Ascending aorta (tissue), 2 donors: ENCODE results near the gene CCM2. TPM values are rescaled to one million over a fixed set of nuclear protein-coding genes. Genes with fewer than 3 reads are reported as not detected.

Experiments used
- DNase-seq, 2 donors: peaks; one replicate each; pipeline ENCODE4 v3.0.0-alpha.2; 2019; ENCODE audit warnings: low spot score in 2 of 2
- H3K27ac ChIP-seq, 2 donors: fragments of 200-600 bp; sonication (generic); one replicate each; pipeline ENCODE4 v1.5.1; 2016 to 2017; ENCODE audit warnings: mild to moderate bottlenecking in 1 of 2
- H3K27me3 ChIP-seq: fragments of 200-600 bp; sonication (generic); one replicate; pipeline ENCODE4 v1.5.1; 2017
- H3K36me3 ChIP-seq, 2 donors: fragments of 200-600 bp; sonication (generic); one replicate each; pipeline ENCODE4 v1.5.1; 2016
- H3K4me1 ChIP-seq, 2 donors: fragments of 200-600 bp; sonication (generic); one replicate each; pipeline ENCODE4 v1.5.1; 2016 to 2017; ENCODE audit warnings: mild to moderate bottlenecking in 1 of 2
- H3K4me3 ChIP-seq, 2 donors: fragments of 200-600 bp; sonication (generic); one replicate each; pipeline ENCODE4 v1.5.1; 2016 to 2017; ENCODE audit warnings: mild to moderate bottlenecking in 1 of 2
- H3K9me3 ChIP-seq, 2 donors: fragments of 200-600 bp; sonication (generic); one replicate each; pipeline ENCODE4 v1.5.1; 2016
- intact Hi-C: fragments of 100-400 bp; cut with DNase I; formaldehyde crosslinking; loops from one replicate; pipeline ENCODE4 v1.15.1; 2023
- total RNA-seq: library from RNA; depleted of rRNA; stranded (reverse); fragments of >200 nt; gene quantifications from one replicate; pipeline ENCODE4 v1.1.0, GENCODE V29; 2016
- TF ChIP-seq, protein P1 (sequence below), 3 experiments: fragments of 200-600 bp in 2 of 3; fragments of 450-650 bp in 1 of 3; sonication (generic) in 2 of 3; IDR thresholded peaks; one replicate each; pipeline ENCODE4 v1.5.1; 2016 to 2019; ENCODE audit warnings: antibody characterized with exemption in 3 of 3, mild to moderate bottlenecking in 1 of 3, moderate library complexity in 1 of 3

CCM2 gene
- total RNA-seq, 1 donor from 2014 or later: 61.5 TPM

GRCh38 chr7:44971188-44971901 is 28.7 kb upstream of the CCM2 start:
- intact Hi-C loops: loop anchor here (5.0 kb wide), 1 partner anchor 166 kb away; no protein-coding TSS in a partner anchor
- no peaks in the 10 kb centered on the region for H3K4me1 ChIP-seq
- no peak overlapping the region for H3K27ac ChIP-seq
- TF ChIP-seq, protein P1, sequence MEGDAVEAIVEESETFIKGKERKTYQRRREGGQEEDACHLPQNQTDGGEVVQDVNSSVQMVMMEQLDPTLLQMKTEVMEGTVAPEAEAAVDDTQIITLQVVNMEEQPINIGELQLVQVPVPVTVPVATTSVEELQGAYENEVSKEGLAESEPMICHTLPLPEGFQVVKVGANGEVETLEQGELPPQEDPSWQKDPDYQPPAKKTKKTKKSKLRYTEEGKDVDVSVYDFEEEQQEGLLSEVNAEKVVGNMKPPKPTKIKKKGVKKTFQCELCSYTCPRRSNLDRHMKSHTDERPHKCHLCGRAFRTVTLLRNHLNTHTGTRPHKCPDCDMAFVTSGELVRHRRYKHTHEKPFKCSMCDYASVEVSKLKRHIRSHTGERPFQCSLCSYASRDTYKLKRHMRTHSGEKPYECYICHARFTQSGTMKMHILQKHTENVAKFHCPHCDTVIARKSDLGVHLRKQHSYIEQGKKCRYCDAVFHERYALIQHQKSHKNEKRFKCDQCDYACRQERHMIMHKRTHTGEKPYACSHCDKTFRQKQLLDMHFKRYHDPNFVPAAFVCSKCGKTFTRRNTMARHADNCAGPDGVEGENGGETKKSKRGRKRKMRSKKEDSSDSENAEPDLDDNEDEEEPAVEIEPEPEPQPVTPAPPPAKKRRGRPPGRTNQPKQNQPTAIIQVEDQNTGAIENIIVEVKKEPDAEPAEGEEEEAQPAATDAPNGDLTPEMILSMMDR (IDR thresholded peaks at IDR 0.05): no peak
- H3K27me3 ChIP-seq: no peaks in the 10 kb centered on the region
- H3K9me3 ChIP-seq: no peaks in the 10 kb centered on the region
- DNase-seq: no peak
- peaks cover 0 to 2% of the 10 kb centered on the region in 2 donors for H3K36me3 ChIP-seq
- no peak overlapping the region for H3K4me3 ChIP-seq

- no peaks in the 10 kb centered on the region for H3K4me1 ChIP-seq
- DNase-seq: no peak
- no peak overlapping the region for H3K4me3 ChIP-seq
- no peaks in the 10 kb centered on the region for H3K27me3 ChIP-seq
- H3K27ac ChIP-seq: no peak overlapping the region
- TF ChIP-seq, protein P1 (IDR thresholded peaks at IDR 0.05): no peak
- H3K9me3 ChIP-seq: no peaks in the 10 kb centered on the region
- intact Hi-C loops: loop anchor here (5.0 kb wide), 1 partner anchor 165 kb away; no protein-coding TSS in a partner anchor
- H3K36me3 ChIP-seq: peaks cover 0 to 2% of the 10 kb centered on the region in 2 donors
These were observed 28.0 kb upstream of the CCM2 start for GRCh38 chr7:44971902-44972441.

GRCh38 chr7:44972562-44972961 is 27.4 kb upstream of the CCM2 start:
- intact Hi-C loops: loop anchor here (5.0 kb wide), 1 partner anchor 165 kb away; no protein-coding TSS in a partner anchor

GRCh38 chr7:44973610-44974401 is 26.2 kb upstream of the CCM2 start:
- no peak overlapping the region for H3K27ac ChIP-seq
- intact Hi-C loops: loop anchor here (5.0 kb wide), 1 partner anchor 163 kb away; no protein-coding TSS in a partner anchor
- H3K36me3 ChIP-seq: peaks cover 0 to 2% of the 10 kb centered on the region in 2 donors
- TF ChIP-seq, protein P1 (IDR thresholded peaks at IDR 0.05): peak; percentile 29 to 41 (median 31)
- H3K9me3 ChIP-seq: no peaks in the 10 kb centered on the region
- no peak for DNase-seq
- no peaks in the 10 kb centered on the region for H3K27me3 ChIP-seq
- H3K4me1 ChIP-seq: no peaks in the 10 kb centered on the region
- H3K4me3 ChIP-seq: no peak overlapping the region

More at GRCh38 chr7:44972562-44972961, 27.4 kb upstream of the CCM2 start:
- peaks cover 0 to 2% of the 10 kb centered on the region in 2 donors for H3K36me3 ChIP-seq
- H3K4me3 ChIP-seq: no peak overlapping the region
- no peaks in the 10 kb centered on the region for H3K9me3 ChIP-seq
- H3K4me1 ChIP-seq: no peaks in the 10 kb centered on the region
- TF ChIP-seq, protein P1 (IDR thresholded peaks at IDR 0.05): no peak
- no peak overlapping the region for H3K27ac ChIP-seq
- H3K27me3 ChIP-seq: no peaks in the 10 kb centered on the region
- DNase-seq: no peak

DNA sequence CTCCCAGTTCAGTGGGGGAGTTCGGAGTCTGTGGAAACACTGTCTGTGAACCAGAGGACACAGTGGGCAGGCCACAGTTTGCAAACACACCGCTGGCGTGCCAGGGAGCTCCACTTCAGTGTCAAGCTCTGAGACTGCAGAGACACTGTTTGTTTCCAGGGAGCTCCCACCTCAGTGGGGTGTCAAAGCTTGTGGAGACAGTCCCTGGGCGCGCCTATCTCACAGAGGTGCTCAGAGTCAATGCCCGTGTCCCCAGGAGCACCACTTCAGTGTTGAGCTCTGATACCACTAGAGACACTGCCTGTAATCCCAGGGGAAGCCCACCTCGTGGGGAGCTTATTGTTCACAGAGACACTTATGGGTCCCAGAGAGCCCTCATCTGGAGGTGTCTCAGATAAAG is 25.5 kb upstream of the CCM2 start:
- no peaks in the 10 kb centered on the region for H3K27me3 ChIP-seq
- DNase-seq: no peak
- no peak overlapping the region for H3K4me3 ChIP-seq
- H3K36me3 ChIP-seq: peaks cover 0 to 2% of the 10 kb centered on the region in 2 donors
- no peaks in the 10 kb centered on the region for H3K9me3 ChIP-seq
- no peaks in the 10 kb centered on the region for H3K4me1 ChIP-seq
- no peak overlapping the region for H3K27ac ChIP-seq
- TF ChIP-seq, protein P1 (IDR thresholded peaks at IDR 0.05): no peak
- intact Hi-C loops: loop anchor here (5.0 kb wide), 1 partner anchor 163 kb away; no protein-coding TSS in a partner anchor
